ENCODE measurements around the gene MOGAT2.
"Not testable (repeated sequence)": the region's sequence is repeated elsewhere in the genome, so short reads cannot be mapped to it uniquely, and the experiment has no call there.

The MOGAT2 gene

DNA sequence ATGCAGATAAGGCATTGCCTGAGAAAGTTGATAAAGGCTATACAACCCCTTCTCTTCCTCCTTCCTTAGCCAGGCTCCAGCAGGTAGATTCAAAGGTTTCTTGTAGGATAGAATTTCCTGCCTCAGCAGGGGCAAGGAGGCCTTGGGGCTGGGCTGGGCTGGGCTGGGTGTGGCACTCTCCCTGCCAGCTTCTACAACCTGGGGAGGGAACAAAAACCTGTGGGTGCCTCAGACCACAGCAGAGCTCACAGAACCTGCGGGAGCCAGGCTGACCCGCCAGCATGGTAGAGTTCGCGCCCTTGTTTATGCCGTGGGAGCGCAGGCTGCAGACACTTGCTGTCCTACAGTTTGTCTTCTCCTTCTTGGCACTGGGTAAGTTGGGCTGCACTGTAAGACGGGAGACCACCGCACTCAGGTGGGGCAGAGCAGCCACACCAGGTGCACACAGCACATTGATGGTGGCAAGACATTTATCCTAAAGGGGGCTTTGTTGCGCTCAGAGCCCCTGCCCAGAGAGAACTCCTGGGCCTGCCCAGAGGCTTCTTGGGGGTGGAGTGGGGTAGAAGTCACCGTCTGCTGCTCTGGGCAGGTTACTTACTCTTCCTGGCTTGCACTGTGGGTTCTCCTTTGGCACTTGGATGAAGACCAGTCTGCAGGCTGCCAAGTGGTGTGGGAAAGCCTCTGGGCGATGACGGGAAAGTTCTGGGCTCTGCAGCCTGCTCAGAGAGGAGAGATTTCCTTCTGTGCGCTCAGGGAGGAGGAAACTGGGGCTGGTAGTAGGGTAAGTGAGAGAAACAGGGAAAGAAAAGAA, at the start of gene MOGAT2:
Gene MOGAT2 (plus strand): TSS at position 231 of the 811 bp plus-strand sequence. CDS start 51 bp downstream, at position 282.
- no peak for DNase-seq

DNA sequence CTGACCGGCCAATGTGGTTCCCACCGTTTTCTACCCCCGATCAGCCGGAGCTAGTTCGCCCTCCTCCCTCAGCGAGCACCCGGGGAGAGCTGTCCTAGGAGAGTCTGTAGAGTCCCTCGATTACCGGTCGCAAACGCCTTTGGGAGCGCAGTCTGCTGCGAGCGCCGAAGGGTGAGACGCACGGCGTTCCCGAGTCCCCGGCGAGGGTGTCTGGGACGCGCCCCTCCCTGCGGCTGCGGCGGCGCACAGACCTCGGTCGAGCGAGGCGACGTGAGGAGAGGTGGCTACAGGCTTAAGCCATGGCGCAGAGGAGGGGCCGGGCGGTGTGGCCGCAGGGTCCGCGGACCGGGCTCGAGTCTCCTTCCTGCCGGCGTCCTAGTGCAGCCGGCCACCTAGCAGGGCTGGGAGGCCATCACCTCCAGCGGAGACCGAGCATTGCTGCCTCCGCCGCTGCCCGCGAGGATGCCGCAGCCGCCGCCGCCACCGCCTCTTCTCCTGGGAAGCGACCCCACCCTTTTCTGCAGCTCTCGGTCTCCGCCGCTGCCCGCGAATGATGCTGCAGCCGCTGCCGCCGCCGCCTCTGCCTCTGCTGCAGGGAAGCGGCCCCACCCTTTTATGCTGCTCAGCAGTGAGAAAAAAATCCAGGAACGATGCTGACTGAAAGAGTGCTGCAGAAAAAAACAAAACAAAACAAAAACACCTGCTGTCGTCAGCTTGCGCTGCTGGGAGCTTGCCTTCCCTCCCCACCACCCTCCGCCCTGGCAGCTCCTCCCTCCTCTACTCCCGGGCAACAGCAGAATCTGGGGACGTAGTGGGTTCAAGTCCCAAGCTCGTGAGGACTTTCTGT, 49.0 kb upstream of the MOGAT2 start, which contains the start of gene MAP6:
Gene MAP6 (minus strand): TSS at position 588 of the 847 bp plus-strand sequence. CDS start 669 bp downstream, outside the sequence.
- DNase-seq = peak; percentile 34

DNA sequence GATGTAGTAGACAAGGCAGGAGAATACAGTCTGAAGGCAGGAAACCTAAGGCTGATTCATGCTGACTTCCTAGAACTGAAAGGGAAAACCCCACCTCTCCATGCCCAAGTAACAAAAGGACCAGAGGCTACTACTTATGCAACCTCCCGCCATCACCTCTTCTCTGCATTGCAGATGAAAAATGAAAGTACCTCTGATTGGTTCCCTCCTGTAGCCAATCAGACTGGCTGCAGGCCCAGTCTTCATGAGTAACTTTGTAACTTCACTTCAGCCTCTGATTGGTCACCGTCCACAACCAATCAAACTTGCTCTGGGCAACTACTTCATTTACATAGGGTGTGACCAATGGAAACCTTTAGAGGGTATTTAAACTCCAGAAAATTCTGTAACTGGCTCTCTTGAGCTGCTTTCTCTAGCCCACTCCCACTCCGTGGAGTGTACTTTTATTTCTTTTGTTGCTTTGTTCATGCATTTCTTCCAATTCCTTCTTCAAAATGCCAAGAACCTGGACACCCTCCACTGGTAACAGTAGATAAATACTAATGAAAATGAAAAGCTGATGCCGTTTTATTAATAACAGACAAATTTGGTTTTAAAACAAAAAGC, 43.6 kb upstream of the MOGAT2 start:
- peak; percentile 68 for DNase-seq

DNA sequence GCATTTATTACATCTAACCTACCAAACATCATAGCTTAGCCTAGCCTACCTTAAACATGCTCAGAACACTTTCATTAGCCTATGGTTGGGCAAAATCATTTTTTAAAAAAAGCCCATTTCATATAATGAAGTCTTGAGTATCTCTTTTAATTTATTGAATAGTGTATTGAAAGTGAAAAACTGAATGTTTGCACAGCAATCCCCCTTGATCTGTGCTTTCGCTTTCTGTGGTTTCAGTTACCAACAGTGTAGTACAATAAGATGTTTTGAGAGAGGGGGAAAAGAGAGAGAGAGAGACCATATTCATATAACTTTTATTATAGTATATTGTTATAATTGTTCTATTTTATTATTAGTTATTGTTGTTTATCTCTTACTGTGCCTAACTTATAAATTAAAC, 40.4 kb upstream of the MOGAT2 start:
- DNase-seq = no peak

DNA sequence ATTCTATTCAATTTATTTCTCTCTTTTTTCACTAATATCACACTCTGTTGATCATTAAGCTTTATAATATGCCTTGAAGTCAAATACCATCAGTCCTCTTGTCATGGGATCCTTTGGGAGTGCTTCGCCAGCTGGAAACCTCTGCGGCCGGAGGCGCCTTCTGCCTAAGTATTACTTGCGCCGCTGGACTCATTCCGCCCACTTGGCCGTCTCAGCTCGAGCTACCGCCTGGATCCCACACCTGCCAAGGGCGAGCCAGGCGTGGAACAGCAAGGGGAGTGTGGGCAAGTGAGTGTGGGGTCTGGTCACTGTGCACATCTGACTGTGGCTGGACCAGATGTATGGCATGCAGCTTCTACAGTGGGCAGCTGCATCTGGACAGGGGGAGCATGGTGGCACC, 39.7 kb upstream of the MOGAT2 start:
- DNase-seq = no peak

DNA sequence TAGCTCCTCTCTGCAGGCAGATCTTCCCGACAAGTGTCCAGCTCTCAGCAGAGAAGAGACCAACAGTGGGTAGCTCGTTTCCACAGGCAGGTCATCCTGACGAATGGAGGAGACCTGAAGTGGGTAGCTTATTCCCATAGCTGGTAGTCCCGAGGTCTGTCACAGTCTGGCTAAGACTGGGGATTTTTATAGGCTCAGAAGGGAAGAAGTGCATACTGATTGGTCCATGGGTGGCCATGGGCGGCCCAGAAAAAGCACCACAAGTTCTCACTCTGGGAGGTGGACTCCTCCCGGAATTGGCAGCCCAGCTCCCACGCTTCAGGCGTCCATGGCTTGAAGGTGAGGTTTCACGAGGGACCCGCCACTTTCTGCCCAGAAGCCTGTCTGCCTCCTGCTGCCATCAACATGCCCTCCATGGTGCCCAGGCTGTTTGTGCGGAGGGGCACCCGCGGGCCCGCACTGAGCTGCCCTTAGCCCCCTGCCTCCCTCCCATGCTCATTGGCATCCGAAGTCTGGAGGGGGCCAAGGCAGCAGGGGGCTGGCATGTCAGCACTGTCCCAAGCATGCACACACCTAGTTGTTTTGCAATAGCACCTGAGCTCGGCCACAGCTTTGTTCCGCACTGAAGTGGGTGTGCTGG, 38.9 kb upstream of the MOGAT2 start:
- DNase-seq = no peak

DNA sequence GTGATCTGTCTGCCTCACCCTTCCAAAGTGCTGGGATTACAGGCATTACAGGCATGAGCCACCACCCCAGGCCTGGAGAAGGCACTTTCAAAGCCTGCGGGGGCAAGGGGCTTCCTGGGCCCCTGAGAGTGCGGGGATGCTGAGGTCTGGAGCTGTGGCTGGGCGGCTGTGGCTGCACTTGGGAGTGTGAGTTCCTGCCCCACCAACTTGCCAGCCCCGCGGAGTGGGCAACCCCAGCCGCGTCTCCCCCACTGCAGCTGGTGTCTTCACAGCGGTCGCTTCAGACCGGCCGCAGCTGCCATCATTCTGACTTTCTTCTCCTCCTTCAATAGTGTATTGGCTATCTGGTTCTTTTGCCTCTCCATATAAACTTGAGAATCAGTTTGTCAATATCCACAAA, 38.1 kb upstream of the MOGAT2 start:
- DNase-seq = no peak

DNA sequence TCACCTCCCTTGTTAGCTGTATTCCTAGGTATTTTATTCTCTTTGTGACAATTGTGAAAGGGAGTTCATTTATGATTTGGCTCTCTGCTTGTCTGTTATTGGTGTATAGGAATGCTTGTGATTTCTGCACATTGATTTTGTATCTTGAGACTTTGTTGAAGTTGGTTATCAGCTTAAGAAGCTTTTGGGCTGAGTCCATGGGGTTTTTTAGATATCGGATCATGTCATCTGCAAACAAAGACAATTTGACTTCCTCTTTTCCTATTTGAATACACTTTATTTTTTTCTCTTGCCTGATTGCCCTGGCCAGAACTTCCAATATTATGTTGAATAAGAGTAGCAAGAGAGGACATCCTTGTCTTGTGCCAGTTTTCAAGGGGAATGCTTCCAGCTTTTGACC, 33.8 kb upstream of the MOGAT2 start:
- not testable (repeated sequence) for DNase-seq

DNA sequence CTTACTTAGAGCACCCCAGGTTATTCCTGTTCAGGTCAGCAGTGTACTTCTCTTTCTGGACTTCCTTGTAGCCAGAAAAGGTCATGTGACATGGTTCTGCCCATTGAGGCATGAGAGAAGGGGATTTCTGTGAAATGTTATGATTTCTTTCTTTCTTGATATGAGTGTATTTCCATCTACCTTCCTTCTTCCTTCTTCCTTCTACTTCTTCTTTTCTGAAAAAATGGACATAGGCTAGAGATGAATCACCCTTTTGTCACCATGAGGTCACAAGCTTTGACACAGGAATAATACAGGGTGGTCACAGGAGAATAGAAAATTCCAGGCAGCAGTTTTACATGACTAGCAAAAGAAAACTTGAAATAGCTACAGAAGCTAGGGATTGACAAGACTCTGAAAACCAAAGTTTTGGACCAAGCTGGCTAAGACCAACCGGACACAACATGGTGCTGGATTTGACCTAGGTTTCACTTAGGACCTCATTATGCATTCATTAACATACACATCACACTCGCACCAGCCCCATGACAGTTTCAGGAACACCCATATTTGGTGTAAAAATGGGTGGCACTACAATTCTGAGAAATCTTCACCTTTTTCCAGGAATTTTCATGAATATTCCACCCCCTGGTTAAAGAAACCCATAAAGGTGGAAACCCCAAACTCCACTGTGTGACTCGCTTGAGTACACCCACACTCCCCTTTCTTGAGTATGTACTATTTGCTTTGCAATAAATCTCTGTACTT, 27.6 kb upstream of the MOGAT2 start:
- peak; percentile 20 for DNase-seq

DNA sequence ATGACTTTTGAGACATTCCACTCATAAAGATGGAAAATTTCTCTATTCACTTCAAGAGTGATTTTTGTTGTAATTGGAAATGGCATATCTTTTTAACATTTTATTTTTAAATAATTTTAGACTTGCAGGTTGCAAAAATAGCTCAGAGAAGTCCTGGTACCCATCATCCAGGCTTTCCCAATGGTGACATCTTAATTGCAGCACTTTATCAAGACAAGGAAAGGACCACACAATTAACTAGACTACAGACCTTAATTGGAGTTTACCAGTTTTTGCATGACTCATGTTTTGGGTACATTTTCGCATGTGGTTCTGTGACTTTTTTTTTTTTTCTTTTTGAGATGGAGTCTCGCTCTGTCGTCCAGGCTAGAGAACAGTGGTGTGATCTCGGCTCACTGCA, 25.8 kb upstream of the MOGAT2 start:
- no peak for DNase-seq

DNA sequence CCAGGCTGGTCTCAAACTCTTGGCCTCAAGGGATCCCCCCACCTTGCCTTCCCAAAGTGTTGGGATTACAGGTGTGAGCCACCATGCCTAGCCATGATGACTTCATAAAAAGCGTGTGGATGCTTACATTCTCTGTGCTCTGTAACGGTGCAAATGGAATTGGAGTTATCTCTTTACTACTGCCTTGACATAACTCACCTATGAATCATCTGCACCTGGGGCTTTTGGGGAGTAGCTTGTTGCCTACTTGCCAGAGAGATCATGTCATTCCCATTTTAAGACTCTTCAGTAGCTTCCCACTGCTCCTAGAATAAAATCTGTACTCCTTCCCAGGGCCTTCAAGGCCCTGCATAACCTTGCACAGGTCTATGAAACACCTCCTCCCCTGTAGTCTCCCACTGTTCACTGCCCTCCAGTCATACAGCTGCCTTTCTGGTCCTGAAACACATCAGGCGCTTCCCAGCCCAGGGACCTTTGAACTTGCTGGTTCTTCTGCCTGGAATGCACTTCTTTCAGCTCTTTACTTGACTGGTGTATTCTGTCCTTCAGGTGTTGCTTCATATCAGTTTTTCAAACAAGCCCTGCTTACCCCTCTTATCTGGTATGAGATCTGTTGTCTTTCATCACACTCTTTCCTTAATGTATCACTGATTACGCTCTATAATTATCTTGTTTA, 19.6 kb upstream of the MOGAT2 start:
- no peak for DNase-seq

DNA sequence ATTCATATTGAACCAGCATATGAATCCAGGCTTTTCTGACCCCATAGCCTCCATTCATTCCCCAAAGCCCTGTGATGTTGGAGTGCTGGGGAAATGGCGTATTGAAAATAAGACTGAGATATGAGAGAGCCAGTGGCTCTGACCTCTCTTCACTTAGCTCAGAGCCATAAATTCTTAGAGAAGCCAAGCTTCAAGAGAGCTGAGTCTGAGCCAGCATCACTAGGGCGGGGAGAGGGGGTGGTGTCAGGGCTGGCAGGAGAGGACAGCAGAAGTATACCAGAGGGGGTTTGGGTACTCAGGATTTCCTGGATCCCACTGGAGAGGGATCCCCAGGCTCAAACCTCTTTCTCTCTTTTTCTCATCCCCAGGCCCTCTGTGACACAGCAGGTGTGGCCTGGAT, 16.7 kb upstream of the MOGAT2 start:
- DNase-seq = no peak

DNA sequence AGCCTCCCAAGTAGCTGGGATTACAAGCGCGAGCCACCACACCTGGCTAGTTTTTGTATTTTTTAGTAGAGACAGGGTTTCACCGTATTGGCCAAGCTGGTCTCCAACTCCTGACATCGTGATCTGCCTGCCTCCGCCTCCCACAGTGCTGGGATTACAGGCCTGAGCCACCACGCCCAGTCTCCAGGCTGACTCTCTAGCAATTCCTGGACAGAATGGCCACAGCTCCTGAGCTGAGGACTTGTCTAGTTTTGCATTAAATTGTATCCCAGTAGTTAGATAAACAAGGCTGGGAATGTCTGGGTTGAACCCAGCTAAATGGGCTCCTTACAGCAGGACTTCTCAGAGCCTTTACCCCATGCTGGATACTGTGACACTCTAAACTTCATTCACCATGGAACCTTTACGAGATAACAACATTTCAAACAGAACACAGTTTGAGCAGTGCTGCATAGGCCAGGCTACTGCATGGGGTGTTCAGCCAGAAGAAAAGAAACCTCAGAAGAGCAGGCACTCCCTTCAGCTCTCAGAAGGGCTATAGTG, 13.9 kb upstream of the MOGAT2 start:
- DNase-seq = no peak

DNA sequence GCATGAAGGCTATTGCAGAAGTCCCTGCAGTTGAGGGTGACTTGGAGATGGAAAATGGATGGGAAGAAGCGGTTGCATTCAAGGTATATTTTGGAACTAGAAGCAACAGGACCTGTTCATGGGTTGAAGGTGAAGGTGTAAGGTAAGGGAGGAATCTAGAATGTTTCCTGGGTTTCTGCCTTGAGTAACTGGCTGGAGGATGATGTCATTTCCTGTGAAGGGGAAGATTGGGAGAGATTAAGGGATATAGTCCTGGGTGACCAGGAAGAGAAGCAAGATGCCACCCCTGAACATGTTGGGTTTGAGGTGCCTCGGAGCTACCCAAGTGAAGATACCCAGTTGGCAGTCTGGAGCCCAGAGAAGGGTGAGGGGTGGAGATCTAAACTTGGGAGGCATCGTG, 12.1 kb upstream of the MOGAT2 start:
- no peak for DNase-seq

DNA sequence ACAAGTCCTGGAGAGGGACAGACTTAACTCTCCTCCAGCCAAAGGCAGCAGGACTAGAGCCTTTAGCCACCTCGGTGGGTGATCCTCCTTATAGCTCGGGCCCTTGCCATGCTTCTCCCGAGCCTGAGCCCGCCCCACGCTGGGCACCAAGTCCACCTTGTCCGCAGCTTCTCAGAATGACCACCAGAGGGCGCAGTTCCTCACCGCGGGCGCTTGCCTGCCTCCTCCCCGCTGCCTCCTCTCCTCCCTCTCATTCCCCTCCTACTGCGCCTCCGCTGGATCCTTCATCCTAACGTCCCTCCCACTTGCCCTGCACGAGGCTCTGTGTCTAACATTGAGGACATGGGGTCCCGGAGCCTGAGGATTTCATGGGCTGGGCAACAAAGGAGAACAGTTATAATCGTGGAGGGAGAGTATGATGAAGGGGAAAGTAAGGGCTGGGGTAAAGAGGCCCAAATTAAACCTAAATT, 11.3 kb upstream of the MOGAT2 start:
- peak; percentile 79 for DNase-seq

DNA sequence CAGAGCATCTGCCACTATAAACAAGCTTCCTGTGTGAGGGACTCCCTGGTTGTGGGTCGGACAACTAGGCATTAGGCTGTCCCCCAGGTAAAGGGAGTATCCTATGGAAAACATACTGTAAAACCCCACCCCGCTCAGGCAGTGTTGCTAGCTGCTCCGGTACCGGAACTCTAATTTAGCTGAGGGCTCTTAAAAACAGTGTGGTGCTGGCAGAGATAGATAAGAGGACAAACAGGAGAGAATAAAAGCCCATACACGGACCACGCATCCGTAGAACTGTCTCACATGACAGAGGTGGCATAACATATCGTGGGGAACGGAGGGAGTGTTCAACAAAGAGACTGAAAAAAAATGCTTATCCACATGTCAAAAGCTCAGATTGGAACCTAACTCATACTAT, 3.4 kb upstream of the MOGAT2 start:
- no peak for DNase-seq

DNA sequence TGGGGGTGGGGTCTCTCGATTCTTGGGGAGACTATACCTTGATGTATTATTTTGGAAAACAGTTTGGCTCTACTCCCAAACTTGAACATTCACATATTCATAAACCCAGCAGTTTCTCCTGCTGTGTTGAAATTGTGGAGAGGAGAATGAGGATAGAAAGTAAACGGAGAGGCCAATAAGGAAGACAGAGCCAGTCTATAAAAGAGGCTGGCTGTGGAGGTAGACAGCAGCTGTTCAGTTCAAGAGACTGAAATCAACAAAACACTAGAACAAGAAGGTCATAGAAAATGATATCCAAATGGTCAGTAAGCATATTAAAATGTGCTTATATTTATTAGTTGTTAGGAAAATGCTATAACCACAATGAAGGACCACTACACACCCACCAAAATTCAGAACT, 1.9 kb upstream of the MOGAT2 start:
- DNase-seq = no peak

DNA sequence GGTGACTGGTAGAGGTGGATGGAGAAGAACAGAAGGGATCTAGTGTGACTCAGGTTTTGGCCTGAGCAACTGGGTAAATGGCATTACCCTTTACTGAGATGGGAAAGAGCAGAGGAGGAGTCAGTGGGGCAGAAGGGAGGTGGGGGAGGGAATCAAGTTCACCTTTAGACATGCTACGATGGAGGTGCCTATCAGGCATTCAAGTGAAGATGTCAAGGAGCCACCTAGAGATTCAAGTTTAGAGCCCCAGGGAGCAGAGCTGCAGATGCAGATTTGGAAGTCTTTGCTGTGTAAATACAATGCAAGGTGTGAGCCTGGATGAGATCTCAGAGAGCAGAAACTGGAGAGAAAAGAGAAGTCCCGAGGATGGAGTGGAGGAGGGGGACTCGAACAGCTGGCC, 979 bp upstream of the MOGAT2 start:
- no peak for DNase-seq

DNA sequence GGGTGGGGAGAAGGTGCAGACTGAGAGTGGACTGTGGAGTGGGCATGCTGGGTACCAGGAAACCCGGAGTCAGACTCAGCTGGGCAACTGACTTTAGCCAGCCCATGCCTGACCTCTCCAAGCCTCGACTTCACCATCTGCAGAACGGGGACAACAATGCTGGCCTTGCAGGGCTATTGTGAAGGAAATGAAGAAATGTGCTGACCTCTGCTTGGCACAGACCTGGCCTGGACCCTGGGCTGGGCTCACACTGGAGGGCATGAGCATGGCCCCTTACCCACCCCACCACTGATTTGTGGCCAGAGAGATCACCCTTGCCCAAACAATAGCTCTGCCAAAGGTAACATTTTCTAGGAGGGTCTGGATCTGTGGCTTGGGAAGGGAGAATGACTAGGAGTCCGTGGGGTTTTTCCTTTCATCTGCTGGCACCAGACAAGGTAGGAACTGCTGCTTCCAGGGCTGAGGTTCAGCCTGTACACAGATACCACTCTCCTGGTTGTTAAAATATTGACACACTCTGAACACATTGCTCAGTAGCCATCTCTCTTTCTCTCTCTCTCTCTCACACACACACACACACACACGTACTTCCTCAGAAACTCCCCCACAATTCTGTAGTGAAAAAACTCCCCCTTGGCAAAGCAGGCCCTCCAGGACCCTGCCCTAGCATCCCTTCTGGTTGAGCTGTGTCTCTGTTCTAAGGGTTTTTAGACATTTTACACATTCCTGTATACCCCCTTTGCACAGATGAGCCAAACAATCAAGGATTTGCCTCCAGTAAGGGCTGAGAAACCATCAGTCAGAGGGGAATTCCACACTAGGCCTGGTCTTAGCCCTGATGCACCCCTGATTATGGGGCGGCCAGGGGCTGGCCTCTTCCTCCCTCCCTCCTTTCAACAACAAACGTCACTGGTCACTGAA, 1.0 kb downstream of the MOGAT2 start:
- no peak for DNase-seq

Measured in activated CD4-positive, alpha-beta T cell treated with anti-CD3 and anti-CD28 coated beads for 48 hours (primary cell).